Panc1 (cell line): ENCODE data around the gene DDX52.

Experiments
- CTCF ChIP-seq: fragments of 450-650 bp; IDR thresholded peaks from 2 replicates; pipeline ENCODE4 v1.5.1; 2017; ENCODE audit warnings: mild to moderate bottlenecking
- POLR2AphosphoS5 ChIP-seq: IDR thresholded peaks from 2 replicates; pipeline ENCODE4 v1.6.1; 2012; ENCODE audit warnings: mild to moderate bottlenecking, low read depth, low read length, moderate library complexity
- SIN3A ChIP-seq: IDR thresholded peaks from 2 replicates; pipeline ENCODE4 v1.6.1; 2012; ENCODE audit warnings: low read depth, mild to moderate bottlenecking, low read length, moderate library complexity, borderline replicate concordance; ENCODE audit not compliant: insufficient read depth
- TF ChIP-seq, protein P1 (sequence below), 2 experiments: IDR thresholded peaks; 2 replicates each; pipeline ENCODE4 v1.6.1; 2011 to 2012; ENCODE audit warnings: low read depth in 2 of 2, control low read depth in 1 of 2, low read length in 1 of 2, mild to moderate bottlenecking in 1 of 2, moderate library complexity in 1 of 2; ENCODE audit not compliant: insufficient read depth in 1 of 2

DNA sequence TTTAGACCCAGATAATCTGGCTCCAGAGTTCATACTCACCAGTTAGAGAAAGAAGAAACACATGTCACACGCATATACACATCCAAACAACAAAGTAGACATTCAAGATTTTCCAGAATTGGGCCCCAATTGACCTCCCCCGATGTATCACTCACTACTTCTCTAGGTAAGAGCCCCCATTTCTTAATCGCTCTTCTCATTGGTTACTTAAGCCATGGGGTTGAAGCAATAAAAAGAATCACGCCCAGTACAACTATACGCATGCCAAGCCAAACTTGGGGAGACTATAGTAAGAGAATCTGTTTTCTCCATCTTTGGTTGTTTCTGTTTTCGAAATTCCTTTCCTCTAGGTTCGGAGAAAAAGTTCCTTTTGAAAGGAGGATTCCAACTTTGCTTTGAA, 565 bp downstream of the DDX52 start:
- TF ChIP-seq CTCF (no peak), POLR2AphosphoS5 (no peak), SIN3A (no peak)
- TF ChIP-seq, protein P1, sequence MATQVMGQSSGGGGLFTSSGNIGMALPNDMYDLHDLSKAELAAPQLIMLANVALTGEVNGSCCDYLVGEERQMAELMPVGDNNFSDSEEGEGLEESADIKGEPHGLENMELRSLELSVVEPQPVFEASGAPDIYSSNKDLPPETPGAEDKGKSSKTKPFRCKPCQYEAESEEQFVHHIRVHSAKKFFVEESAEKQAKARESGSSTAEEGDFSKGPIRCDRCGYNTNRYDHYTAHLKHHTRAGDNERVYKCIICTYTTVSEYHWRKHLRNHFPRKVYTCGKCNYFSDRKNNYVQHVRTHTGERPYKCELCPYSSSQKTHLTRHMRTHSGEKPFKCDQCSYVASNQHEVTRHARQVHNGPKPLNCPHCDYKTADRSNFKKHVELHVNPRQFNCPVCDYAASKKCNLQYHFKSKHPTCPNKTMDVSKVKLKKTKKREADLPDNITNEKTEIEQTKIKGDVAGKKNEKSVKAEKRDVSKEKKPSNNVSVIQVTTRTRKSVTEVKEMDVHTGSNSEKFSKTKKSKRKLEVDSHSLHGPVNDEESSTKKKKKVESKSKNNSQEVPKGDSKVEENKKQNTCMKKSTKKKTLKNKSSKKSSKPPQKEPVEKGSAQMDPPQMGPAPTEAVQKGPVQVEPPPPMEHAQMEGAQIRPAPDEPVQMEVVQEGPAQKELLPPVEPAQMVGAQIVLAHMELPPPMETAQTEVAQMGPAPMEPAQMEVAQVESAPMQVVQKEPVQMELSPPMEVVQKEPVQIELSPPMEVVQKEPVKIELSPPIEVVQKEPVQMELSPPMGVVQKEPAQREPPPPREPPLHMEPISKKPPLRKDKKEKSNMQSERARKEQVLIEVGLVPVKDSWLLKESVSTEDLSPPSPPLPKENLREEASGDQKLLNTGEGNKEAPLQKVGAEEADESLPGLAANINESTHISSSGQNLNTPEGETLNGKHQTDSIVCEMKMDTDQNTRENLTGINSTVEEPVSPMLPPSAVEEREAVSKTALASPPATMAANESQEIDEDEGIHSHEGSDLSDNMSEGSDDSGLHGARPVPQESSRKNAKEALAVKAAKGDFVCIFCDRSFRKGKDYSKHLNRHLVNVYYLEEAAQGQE (IDR thresholded peaks at IDR 0.05; ENCODE audit: insufficient read depth in 1 of 2, low read depth in 2 of 2, low read length in 1 of 2), result no peak
